ENCODE data around the gene C6orf132. TPM values are rescaled to one million over a fixed set of nuclear protein-coding genes. Genes with fewer than 3 reads are reported as not detected.

The C6orf132 gene
- total and polyA plus RNA-seq, 2 of the 4 experiments (the other 2 are of a cell fraction), result 0.72 to 1.7 TPM

DNA sequence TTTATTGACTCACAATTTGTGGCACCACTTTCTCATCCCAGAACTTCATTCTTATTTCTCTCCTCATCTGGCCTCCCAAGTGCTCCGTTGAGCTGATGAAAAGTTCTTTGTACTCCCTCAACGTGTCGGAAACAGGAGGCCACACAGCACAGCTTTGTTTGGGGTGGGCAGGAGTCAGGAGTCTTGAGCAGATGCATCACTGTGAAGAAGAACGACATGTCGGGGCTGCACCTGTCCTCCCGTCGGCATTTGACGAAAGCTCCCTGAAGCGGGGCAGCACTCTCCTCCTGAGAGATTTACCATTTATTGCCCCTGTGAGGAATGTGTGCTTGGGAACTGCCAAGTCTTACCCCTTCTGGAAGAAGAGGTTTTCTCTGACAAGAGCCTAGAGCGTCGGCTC is 64.0 kb downstream of the C6orf132 start:
- H3K18ac ChIP-seq (ENCODE audit: low read depth, low read length), result no peak overlapping the region
- H3K23ac ChIP-seq (ENCODE audit: low read depth, low read length), result no peak overlapping the region
- no peak overlapping the region for H2AFZ ChIP-seq (replicated peaks; ENCODE audit: low read length, poor library complexity)
- no peak overlapping the region for H3K4ac ChIP-seq (ENCODE audit: low read depth, low read length)
- no peaks in the 10 kb centered on the region for H3K79me1 ChIP-seq (ENCODE audit: low read depth in 1 of 2, low read length in 2 of 2)
- CTCF ChIA-PET, result no interaction called here
- no peak overlapping the region for H4K5ac ChIP-seq (ENCODE audit: low read depth, low read length)
- intact Hi-C loops (cut with micrococcal nuclease), result loop anchor here (10.0 kb wide), 1 partner anchor 816 kb away; a partner anchor contains a TSS
- no peak overlapping the region for H3K4me2 ChIP-seq (ENCODE audit: low read depth, low read length)
- no TSS peak for BruUV-seq (replicated peaks)
- no peak overlapping the region for H3K14ac ChIP-seq (replicated peaks; ENCODE audit: low read depth, low read length)
- no peak overlapping the region for H3K27ac ChIP-seq (ENCODE audit: insufficient read depth, low read length)
- DNase-seq, result no peak
- TF ChIP-seq, protein P1, sequence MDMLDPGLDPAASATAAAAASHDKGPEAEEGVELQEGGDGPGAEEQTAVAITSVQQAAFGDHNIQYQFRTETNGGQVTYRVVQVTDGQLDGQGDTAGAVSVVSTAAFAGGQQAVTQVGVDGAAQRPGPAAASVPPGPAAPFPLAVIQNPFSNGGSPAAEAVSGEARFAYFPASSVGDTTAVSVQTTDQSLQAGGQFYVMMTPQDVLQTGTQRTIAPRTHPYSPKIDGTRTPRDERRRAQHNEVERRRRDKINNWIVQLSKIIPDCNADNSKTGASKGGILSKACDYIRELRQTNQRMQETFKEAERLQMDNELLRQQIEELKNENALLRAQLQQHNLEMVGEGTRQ (IDR thresholded peaks at IDR 0.05; ENCODE audit: low read depth, low read length), result no peak
- TF ChIP-seq SMC3 (IDR thresholded peaks at IDR 0.05; ENCODE audit: low read depth, low read length) (no peak), POLR2A (IDR thresholded peaks at IDR 0.05; ENCODE audit: low read depth, low read length) (no peak), MAZ (IDR thresholded peaks at IDR 0.05; ENCODE audit: borderline replicate concordance, low read depth, low read length) (no peak), CHD1 (IDR thresholded peaks at IDR 0.05; ENCODE audit: low read depth, low read length) (no peak), RAD21 (IDR thresholded peaks at IDR 0.05; ENCODE audit: low read length) (no peak), FOS (IDR thresholded peaks at IDR 0.05; ENCODE audit: low read depth, low read length) (no peak)
- TF ChIP-seq, protein P2, sequence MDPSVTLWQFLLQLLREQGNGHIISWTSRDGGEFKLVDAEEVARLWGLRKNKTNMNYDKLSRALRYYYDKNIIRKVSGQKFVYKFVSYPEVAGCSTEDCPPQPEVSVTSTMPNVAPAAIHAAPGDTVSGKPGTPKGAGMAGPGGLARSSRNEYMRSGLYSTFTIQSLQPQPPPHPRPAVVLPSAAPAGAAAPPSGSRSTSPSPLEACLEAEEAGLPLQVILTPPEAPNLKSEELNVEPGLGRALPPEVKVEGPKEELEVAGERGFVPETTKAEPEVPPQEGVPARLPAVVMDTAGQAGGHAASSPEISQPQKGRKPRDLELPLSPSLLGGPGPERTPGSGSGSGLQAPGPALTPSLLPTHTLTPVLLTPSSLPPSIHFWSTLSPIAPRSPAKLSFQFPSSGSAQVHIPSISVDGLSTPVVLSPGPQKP (IDR thresholded peaks at IDR 0.05; ENCODE audit: borderline replicate concordance, low read depth, low read length), result no peak
- TF ChIP-seq, protein P3, sequence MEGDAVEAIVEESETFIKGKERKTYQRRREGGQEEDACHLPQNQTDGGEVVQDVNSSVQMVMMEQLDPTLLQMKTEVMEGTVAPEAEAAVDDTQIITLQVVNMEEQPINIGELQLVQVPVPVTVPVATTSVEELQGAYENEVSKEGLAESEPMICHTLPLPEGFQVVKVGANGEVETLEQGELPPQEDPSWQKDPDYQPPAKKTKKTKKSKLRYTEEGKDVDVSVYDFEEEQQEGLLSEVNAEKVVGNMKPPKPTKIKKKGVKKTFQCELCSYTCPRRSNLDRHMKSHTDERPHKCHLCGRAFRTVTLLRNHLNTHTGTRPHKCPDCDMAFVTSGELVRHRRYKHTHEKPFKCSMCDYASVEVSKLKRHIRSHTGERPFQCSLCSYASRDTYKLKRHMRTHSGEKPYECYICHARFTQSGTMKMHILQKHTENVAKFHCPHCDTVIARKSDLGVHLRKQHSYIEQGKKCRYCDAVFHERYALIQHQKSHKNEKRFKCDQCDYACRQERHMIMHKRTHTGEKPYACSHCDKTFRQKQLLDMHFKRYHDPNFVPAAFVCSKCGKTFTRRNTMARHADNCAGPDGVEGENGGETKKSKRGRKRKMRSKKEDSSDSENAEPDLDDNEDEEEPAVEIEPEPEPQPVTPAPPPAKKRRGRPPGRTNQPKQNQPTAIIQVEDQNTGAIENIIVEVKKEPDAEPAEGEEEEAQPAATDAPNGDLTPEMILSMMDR (conservative IDR thresholded peaks at IDR 0.05; ENCODE audit: low read depth, low read length), result no peak
- H3K9ac ChIP-seq (ENCODE audit: low read depth, low read length), result no peak overlapping the region
- H2BK120ac ChIP-seq (ENCODE audit: low read depth, low read length), result no peak overlapping the region
- no peaks in the 10 kb centered on the region for H3K4me1 ChIP-seq (ENCODE audit: control insufficient read depth, insufficient read depth, low read length)
- H4K91ac ChIP-seq (ENCODE audit: insufficient read depth, low read depth, low read length), result no peak overlapping the region
- in situ Hi-C loops (cut with MboI; ENCODE audit: low sequenced_read_pairs), result loop anchor here (5.0 to 25.0 kb wide), 4 partner anchors 89 to 809 kb away; partner anchors contain the start of gene RPL7L1
- H2BK15ac ChIP-seq (ENCODE audit: low read depth, low read length), result no peak overlapping the region
- H2AK5ac ChIP-seq (ENCODE audit: low read depth, low read length), result no peak overlapping the region
- dilution Hi-C loops (cut with HindIII; ENCODE audit: low sequenced_read_pairs, unreplicated experiment), result no loop called here
- H3K4me3 ChIP-seq (ENCODE audit: insufficient read depth, low read depth, low read length), result no peak overlapping the region
- no peaks in the 10 kb centered on the region for H3K9me1 ChIP-seq (ENCODE audit: insufficient read depth, low read length)
- H4K20me1 ChIP-seq (ENCODE audit: insufficient read depth, low read length), result no peaks in the 10 kb centered on the region
- H2AK9ac ChIP-seq (replicated peaks; ENCODE audit: low read depth, low read length, poor library complexity), result peak overlapping the region; percentile 16
- no peak overlapping the region for H3K56ac ChIP-seq (ENCODE audit: extremely low read depth, insufficient read depth, low read length)
- no peak overlapping the region for H4K8ac ChIP-seq (ENCODE audit: low read depth in 2 of 2, low read length in 2 of 2)
- H2BK5ac ChIP-seq (ENCODE audit: low read depth, low read length, poor library complexity, severe bottlenecking), result no peak overlapping the region
- peaks cover 33% of the 10 kb centered on the region for H3K36me3 ChIP-seq (ENCODE audit: control insufficient read depth, insufficient read depth, low read length)
- no peaks in the 10 kb centered on the region for H3K27me3 ChIP-seq (ENCODE audit: control insufficient read depth, insufficient read depth, low read length)
- H2BK20ac ChIP-seq (ENCODE audit: low read depth, low read length), result no peak overlapping the region
- no CpG with 5 or more reads among the region's 11 CpGs for WGBS, 2 experiments (ENCODE audit: extremely low coverage in 2 of 2, insufficient read length in 1 of 2)
- H3K9me3 ChIP-seq (ENCODE audit: control insufficient read depth, insufficient read depth, low read length), result no peaks in the 10 kb centered on the region
- POLR2A ChIA-PET (ENCODE audit: unreplicated experiment), result no interaction called here
- no peak for ATAC-seq (ENCODE audit: low read depth)

All from IMR-90 (cell line).